ENCODE measurements around the gene PCDHB3. TPM values are rescaled to one million over a fixed set of nuclear protein-coding genes. Genes with fewer than 3 reads are reported as not detected.

PCDHB3 gene
- total and polyA plus RNA-seq, 2 donors (not counting 3 experiments of a cell fraction or from before 2014, with no cell fraction given): 0.22 TPM; not detected in 1

- CTCF ChIA-PET: no interaction called here
- POLR2A ChIA-PET: no interaction called here
- TF ChIP-seq GATA2 (IDR thresholded peaks at IDR 0.05; ENCODE audit: insufficient read depth, insufficient read length, low read depth, low read length) (no peak), EZH2 (IDR thresholded peaks at IDR 0.05; ENCODE audit: borderline replicate concordance, low read depth, low read length, severe bottlenecking) (no peak), POLR2A (IDR thresholded peaks at IDR 0.05; ENCODE audit: low read depth, low read length) (no peak), CTCF (IDR thresholded peaks at IDR 0.05; ENCODE audit: extremely low read depth in 1 of 2, insufficient read depth in 1 of 2, low read depth in 1 of 2, low read length in 2 of 2) (no peak), JUN (IDR thresholded peaks at IDR 0.05; ENCODE audit: borderline replicate concordance, insufficient read depth, insufficient read length, low read depth) (no peak), FOS (IDR thresholded peaks at IDR 0.05; ENCODE audit: borderline replicate concordance, insufficient read depth, low read length) (no peak), POLR2AphosphoS5 (IDR thresholded peaks at IDR 0.05; ENCODE audit: insufficient read depth, low read depth, low read length) (no peak), MAX (IDR thresholded peaks at IDR 0.05; ENCODE audit: insufficient read depth, insufficient read length) (no peak)
Observed at GRCh38 chr5:141127305-141127704, 27.0 kb downstream of the PCDHB3 start.

More at GRCh38 chr5:141127305-141127704, 27.0 kb downstream of the PCDHB3 start:
- Histone ChIP-seq H3K4me3 (replicated peaks in 1 of 3; ENCODE audit: insufficient read depth in 1 of 3, low read depth in 1 of 3, low read length in 3 of 3) (no peak overlapping the region), H3K27me3 (ENCODE audit: control insufficient read depth in 2 of 2, insufficient read depth in 2 of 2, low read length in 2 of 2) (no peaks in the 10 kb centered on the region), H4K20me1 (replicated peaks; ENCODE audit: control insufficient read depth, extremely low read depth, insufficient read depth, low read length) (no peaks in the 10 kb centered on the region), H2AFZ (ENCODE audit: low read depth, low read length) (no peak overlapping the region), H3K4me2 (ENCODE audit: insufficient read depth, low read length) (no peak overlapping the region), H3K9me1 (replicated peaks; ENCODE audit: control insufficient read depth, extremely low read depth, insufficient read depth, low read length) (no peaks in the 10 kb centered on the region), H3K36me3 (ENCODE audit: control insufficient read depth in 2 of 2, extremely low read depth in 1 of 2, insufficient read depth in 2 of 2, low read length in 2 of 2) (no peaks in the 10 kb centered on the region), H3K27ac (ENCODE audit: insufficient read depth, low read depth, low read length) (no peak overlapping the region), H3K4me1 (ENCODE audit: control insufficient read depth, extremely low read depth, insufficient read depth, low read length) (no peaks in the 10 kb centered on the region), H3K79me2 (ENCODE audit: control insufficient read depth, insufficient read depth, low read length) (no peaks in the 10 kb centered on the region), H3K9me3 (replicated peaks; ENCODE audit: control insufficient read depth, insufficient read depth, low read length) (no peaks in the 10 kb centered on the region), H3K9ac (replicated peaks; ENCODE audit: extremely low read depth, insufficient read depth, low read length) (no peak overlapping the region)
- intact Hi-C loops (cut with micrococcal nuclease): no loop called here
- BruUV-seq (replicated peaks): no TSS peak
- dilution Hi-C loops (cut with MboI; ENCODE audit: extremely low pct_ligation_motif_present, low sequenced_read_pairs): no loop called here
- no peak for DNase-seq (ENCODE audit: low read depth, low spot score)
- no peak for FAIRE-seq

All from endothelial cell of umbilical vein (primary cell).